ENCODE results near the gene SPARC.
"Not testable (repeated sequence)": the region's sequence is repeated elsewhere in the genome, so short reads cannot be mapped to it uniquely, and the experiment has no call there.

The SPARC gene

GRCh38 chr5:151699071-151699901 lies 12.6 kb upstream of the SPARC start:
- DNase-seq, result no peak

GRCh38 chr5:151698081-151698480 lies 11.4 kb upstream of the SPARC start:
- DNase-seq, result not testable (repeated sequence)

GRCh38 chr5:151697452-151697851 lies 10.7 kb upstream of the SPARC start:
- DNase-seq, result no peak

GRCh38 chr5:151696470-151697061 lies 9.9 kb upstream of the SPARC start:
- no peak for DNase-seq

GRCh38 chr5:151695464-151695863 lies 8.7 kb upstream of the SPARC start:
- no peak for DNase-seq

GRCh38 chr5:151694035-151694485 lies 7.3 kb upstream of the SPARC start:
- DNase-seq, result no peak

GRCh38 chr5:151692312-151692711 lies 5.6 kb upstream of the SPARC start:
- DNase-seq, result no peak

GRCh38 chr5:151691706-151692105 lies 5.0 kb upstream of the SPARC start:
- DNase-seq, result no peak

- not testable (repeated sequence) for DNase-seq
These were observed 2.9 kb upstream of the SPARC start for GRCh38 chr5:151689591-151689990.

- no peak for DNase-seq
These were observed 1.7 kb upstream of the SPARC start for GRCh38 chr5:151688436-151688835.

GRCh38 chr5:151685749-151686673 lies 704 bp downstream of the SPARC start:
- no peak for DNase-seq

- no peak for DNase-seq
These were observed 1.9 kb downstream of the SPARC start for GRCh38 chr5:151684690-151685361.

GRCh38 chr5:151683986-151684588 lies 2.6 kb downstream of the SPARC start:
- no peak for DNase-seq

- no peak for DNase-seq
These were observed 3.3 kb downstream of the SPARC start for GRCh38 chr5:151683444-151683843.

GRCh38 chr5:151682751-151683331 lies 3.9 kb downstream of the SPARC start:
- DNase-seq, result no peak

- no peak for DNase-seq
These were observed 4.5 kb downstream of the SPARC start for GRCh38 chr5:151682240-151682639.

- no peak for DNase-seq
These were observed 5.7 kb downstream of the SPARC start for GRCh38 chr5:151680944-151681427.

GRCh38 chr5:151680156-151680505 lies 6.6 kb downstream of the SPARC start:
- DNase-seq, result not testable (repeated sequence)

- DNase-seq, result no peak
These were observed 7.1 kb downstream of the SPARC start for GRCh38 chr5:151679421-151680155.

GRCh38 chr5:151678713-151679112 lies 8.0 kb downstream of the SPARC start:
- DNase-seq, result no peak
